Nephron (organoid): ENCODE measurements around the gene ABCC4.

Source experiments
- H3K27ac Mint-ChIP-seq, 3 experiments: 2 replicates each; pipeline ENCODE4 v1.8.0; 2020; ENCODE audit warnings: mixed read lengths in 3 of 3, mild to moderate bottlenecking in 2 of 3, moderate library complexity in 1 of 3
- H3K27me3 Mint-ChIP-seq: 2 replicates; pipeline ENCODE4 v1.8.0; 2021; ENCODE audit warnings: low read depth, mild to moderate bottlenecking, moderate library complexity, mixed read lengths
- H3K36me3 Mint-ChIP-seq: 2 replicates; pipeline ENCODE4 v1.8.0; 2020; ENCODE audit warnings: low read depth, mixed read lengths
- H3K4me1 Mint-ChIP-seq: 2 replicates; pipeline ENCODE4 v1.8.0; 2020; ENCODE audit warnings: mixed read lengths
- H3K4me3 Mint-ChIP-seq, 3 experiments: 2 replicates each; pipeline ENCODE4 v1.8.0; 2020; ENCODE audit warnings: mild to moderate bottlenecking in 3 of 3, mixed read lengths in 3 of 3, moderate library complexity in 2 of 3
- H3K9me3 Mint-ChIP-seq: 2 replicates; pipeline ENCODE4 v1.8.0; 2020; ENCODE audit warnings: mixed read lengths
- CTCF ChIP-seq, 3 experiments: fragments of 200-600 bp; sonication (generic); IDR thresholded peaks; one replicate each; pipeline ENCODE4 v1.5.0; 2021; ENCODE audit warnings: antibody characterized with exemption in 3 of 3; ENCODE audit not compliant: unreplicated experiment in 3 of 3

Gene ABCC4

GRCh38 chr13:94993616-94994015 is 307.6 kb downstream of the ABCC4 start:
- Mint-ChIP-seq H3K9me3 (no peaks in the 10 kb centered on the region), H3K27ac (no peak overlapping the region), H3K27me3 (peaks cover 16% of the 10 kb centered on the region), H3K4me1 (peaks cover 6% of the 10 kb centered on the region), H3K4me3 (no peak overlapping the region), H3K36me3 (no peaks in the 10 kb centered on the region)
- TF ChIP-seq CTCF (IDR thresholded peaks at IDR 0.05; ENCODE audit: unreplicated experiment in 3 of 3), result no peak

DNA sequence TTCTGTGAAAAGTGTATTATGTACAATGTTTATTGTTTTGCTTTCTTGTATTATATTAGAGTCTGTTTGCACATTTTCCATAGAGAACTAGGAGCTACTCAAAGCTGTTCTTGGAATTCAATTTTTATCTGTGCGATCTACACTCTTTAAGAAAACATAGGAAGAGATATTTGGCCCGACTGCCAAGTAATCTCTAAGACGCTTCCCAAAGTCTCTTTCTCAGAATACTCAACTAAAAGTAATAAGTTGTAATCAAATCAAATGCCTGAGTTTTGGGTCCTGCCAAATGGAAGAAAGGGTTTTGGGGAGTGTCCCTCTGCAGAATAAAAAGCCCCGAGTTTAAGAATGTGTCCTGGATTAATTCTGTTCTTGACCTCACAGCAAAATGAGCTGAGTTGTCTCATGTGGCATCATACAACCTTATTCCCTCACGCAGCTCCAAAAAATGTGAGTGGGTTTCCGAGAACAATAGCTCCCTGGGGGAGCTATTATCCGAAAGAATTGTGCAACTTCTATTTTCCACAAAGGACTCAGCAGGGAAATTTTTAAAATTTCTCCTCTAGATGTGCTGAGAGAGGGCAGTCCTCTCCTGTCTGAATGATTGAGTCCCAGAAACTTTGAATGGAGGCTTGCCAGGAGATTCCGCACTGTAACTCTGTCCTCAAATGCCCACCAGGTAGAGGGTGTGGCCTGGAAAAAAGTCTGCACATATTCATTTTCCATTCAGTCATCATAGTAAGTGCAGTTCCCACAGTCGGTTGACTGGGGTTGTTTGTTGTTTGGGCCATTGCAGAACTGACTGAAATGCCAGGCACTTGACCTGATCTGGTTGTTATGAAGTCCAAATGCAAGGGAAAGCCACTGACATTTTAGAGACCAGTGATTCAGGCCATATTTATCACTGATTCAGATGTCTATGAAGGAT is 309.0 kb downstream of the ABCC4 start:
- H3K4me1 Mint-ChIP-seq, result peaks cover 6% of the 10 kb centered on the region
- no peak overlapping the region for H3K4me3 Mint-ChIP-seq
- H3K27me3 Mint-ChIP-seq, result peaks cover 16% of the 10 kb centered on the region
- no peak overlapping the region for H3K27ac Mint-ChIP-seq
- H3K36me3 Mint-ChIP-seq, result no peaks in the 10 kb centered on the region
- no peaks in the 10 kb centered on the region for H3K9me3 Mint-ChIP-seq
- no peak for TF ChIP-seq CTCF (IDR thresholded peaks at IDR 0.05; ENCODE audit: unreplicated experiment in 3 of 3)

DNA sequence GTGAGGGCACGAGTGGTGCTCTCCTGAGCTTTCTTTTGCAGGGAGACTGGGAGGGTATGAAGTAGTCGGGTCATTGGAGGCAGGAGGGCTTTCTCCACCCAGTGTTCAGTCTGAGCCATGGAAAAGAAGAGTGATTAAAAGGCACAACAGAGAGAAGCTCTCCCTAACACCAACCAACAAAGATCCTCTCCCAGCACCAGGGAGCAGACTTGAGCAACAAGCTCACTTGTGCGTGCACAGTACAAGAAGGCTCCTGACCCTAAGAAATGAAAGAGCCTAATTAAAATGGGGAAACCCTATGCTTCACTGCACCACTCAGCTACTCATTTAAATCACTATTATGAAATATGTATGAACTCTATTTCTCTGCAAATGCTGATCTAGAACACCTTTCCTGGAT is 312.6 kb downstream of the ABCC4 start:
- peaks cover 2% of the 10 kb centered on the region for H3K4me1 Mint-ChIP-seq
- H3K4me3 Mint-ChIP-seq, result no peak overlapping the region
- no peaks in the 10 kb centered on the region for H3K36me3 Mint-ChIP-seq
- no peaks in the 10 kb centered on the region for H3K9me3 Mint-ChIP-seq
- peaks cover 13% of the 10 kb centered on the region for H3K27me3 Mint-ChIP-seq
- no peak overlapping the region for H3K27ac Mint-ChIP-seq
- TF ChIP-seq CTCF (IDR thresholded peaks at IDR 0.05; ENCODE audit: unreplicated experiment in 3 of 3), result peak in 1 of 3 experiments; percentile 8

DNA sequence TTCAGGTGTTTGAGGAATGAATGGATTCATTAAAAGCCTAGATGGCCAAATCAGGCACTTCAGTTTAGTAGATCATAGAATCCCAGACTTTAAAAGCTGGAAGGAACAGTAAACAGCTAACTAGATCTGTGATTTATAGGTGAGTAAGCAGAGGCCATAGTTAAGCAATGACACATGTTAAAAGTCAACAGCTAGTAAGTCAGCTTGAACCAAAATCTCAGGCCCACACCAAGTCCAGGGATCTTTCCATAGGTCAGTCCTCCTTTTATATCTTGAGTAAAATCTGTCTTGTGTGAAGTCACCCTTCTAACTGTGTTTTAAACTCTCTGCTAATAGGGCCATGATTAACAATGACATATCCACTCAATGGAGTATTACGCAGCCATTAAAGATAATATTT is 313.4 kb downstream of the ABCC4 start:
- no peaks in the 10 kb centered on the region for H3K36me3 Mint-ChIP-seq
- H3K27ac Mint-ChIP-seq, result no peak overlapping the region
- H3K27me3 Mint-ChIP-seq, result peaks cover 13% of the 10 kb centered on the region
- H3K9me3 Mint-ChIP-seq, result no peaks in the 10 kb centered on the region
- TF ChIP-seq CTCF (IDR thresholded peaks at IDR 0.05; ENCODE audit: unreplicated experiment in 3 of 3), result no peak
- H3K4me1 Mint-ChIP-seq, result no peaks in the 10 kb centered on the region
- no peak overlapping the region for H3K4me3 Mint-ChIP-seq

DNA sequence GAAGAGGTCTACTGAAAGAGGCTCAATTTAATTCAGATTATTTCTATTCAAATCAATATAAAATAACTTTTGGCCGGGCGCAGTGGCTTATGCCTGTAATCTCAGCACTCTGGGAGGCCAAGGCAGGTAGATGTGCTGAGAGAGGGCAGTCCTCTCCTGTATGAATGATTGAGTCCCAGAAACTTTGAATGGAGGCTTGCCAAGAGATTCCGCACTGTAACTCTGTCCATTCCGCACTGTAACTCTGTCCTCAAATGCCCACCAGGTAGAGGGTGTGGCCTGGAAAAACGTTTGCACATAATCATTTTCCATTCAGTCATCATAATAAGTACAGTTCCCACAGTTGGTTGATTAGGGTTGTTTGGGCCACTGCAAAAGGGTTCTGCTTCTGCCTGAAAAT is 314.2 kb downstream of the ABCC4 start:
- Mint-ChIP-seq H3K27ac (no peak overlapping the region), H3K4me3 (no peak overlapping the region), H3K27me3 (peaks cover 11% of the 10 kb centered on the region), H3K36me3 (no peaks in the 10 kb centered on the region), H3K4me1 (no peaks in the 10 kb centered on the region), H3K9me3 (no peaks in the 10 kb centered on the region)
- TF ChIP-seq CTCF (IDR thresholded peaks at IDR 0.05; ENCODE audit: unreplicated experiment in 3 of 3), result no peak

DNA sequence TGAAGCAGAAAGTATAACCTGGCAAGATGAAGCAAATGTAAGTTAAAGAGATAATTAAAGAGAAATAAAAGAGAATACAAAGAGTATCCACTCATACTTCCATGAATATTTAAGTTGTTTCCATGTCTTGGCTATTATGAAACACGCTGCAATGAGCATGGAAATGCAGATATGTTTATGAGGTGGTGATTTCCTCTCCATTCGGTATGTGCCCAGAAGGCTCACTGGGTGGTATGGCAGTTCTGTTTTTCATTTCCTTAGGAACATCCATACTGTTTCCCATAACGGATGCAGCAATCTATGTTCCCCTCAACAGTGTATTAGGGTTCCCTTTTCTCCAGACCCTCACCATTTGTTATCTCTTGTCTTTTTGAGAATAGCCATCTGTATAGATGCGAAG is 316.3 kb downstream of the ABCC4 start:
- H3K27me3 Mint-ChIP-seq, result peaks cover 4% of the 10 kb centered on the region

More for the DNA sequence above, 316.3 kb downstream of the ABCC4 start:
- no peak for TF ChIP-seq CTCF (IDR thresholded peaks at IDR 0.05; ENCODE audit: unreplicated experiment in 3 of 3)
- Mint-ChIP-seq H3K9me3 (no peaks in the 10 kb centered on the region), H3K4me3 (no peak overlapping the region), H3K36me3 (no peaks in the 10 kb centered on the region), H3K4me1 (no peaks in the 10 kb centered on the region), H3K27ac (no peak overlapping the region)
